Measurements from ENCODE around the gene PARP9.
"Not testable (repeated sequence)": the region's sequence is repeated elsewhere in the genome, so short reads cannot be mapped to it uniquely, and the experiment has no call there.

The PARP9 gene

DNA sequence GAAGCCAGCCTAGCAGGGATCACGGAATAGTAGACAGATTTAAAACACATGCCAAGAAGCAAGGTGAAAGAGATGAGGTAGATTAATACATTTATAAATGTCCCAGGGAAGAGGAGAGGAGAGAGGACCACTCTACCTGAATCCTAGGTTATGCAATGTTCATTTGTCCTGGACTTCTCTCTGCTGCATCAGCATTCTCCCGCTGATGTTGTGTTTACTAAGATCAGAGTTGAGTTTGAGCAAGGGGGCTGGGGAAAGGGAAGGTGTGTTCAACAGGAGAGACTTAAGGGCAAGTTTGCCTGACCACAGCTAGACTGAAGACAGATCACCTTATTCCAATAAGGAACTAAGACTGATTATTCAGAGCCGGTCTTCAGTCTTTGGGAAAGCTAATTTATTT is 48.2 kb downstream of the PARP9 start:
- DNase-seq, result no peak

- DNase-seq, result no peak
Observed at GRCh38 chr3:122515020-122515468, 49.1 kb downstream of the PARP9 start.

- DNase-seq, result peak; percentile 71
Observed at GRCh38 chr3:122514123-122515019, 49.7 kb downstream of the PARP9 start, which contains the start of gene KPNA1. TSS of gene KPNA1 (minus strand) at chr3:122514939. CDS start at chr3:122496565, 18,374 bp downstream.

DNA sequence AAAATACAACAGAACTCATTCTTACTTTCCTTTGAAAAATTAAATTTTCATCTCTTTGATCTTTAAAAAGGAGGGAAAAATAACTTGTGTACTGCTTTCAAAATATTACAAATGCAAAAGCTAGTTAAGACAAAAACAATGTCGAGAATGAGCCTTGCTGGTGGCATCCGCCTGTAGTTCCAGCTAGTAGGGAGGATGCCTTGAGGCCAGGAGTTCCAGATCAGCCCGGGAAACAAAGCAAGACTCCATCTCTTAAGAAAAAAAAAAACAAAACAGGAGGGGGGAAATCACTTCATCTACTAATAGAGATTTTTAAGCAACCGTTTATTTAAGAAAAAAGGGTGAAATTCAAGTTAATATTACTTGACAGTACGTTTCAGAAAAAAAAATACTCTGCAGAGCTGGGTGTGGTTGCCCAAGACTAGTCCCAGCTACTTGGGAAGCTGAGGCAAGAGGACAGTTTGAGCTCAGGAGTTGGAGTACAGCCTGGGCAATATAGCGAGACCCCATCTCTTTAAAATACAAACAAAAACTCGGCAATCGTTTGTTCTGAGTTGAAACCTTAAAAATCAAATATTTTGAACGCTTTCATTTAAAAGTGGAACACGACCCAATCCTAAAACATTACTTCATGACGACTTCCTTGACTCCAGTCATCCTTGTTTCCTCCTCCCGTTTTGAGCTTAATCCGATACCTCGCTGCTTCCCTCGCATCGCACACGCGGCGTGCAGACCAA is 50.5 kb downstream of the PARP9 start:
- peak; percentile 44 for DNase-seq

DNA sequence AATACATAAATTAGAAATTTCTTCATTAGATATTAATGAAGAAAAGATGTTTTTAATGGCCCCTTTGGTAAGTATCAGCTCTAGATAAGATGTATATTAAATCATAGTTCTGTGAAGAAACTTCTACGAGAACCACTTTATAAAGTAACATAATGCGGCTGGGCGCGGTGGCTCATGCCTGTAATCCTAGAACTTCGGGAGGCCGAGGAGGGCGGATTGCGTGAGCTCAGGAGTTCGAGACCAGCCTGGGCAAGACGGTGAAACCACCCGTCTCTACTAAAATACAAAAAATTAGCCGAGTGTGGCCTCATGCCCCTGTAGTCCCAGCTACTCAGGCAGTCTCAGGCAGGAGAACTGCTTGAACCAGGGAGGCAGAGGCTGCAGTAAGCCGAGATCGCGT is 51.8 kb downstream of the PARP9 start:
- DNase-seq, result no peak

GRCh38 chr3:122510878-122511535 is 53.1 kb downstream of the PARP9 start:
- DNase-seq, result no peak

- not testable (repeated sequence) for DNase-seq
Observed at GRCh38 chr3:122508944-122509343, 55.2 kb downstream of the PARP9 start.

GRCh38 chr3:122508135-122508914 is 55.8 kb downstream of the PARP9 start:
- no peak for DNase-seq

DNA sequence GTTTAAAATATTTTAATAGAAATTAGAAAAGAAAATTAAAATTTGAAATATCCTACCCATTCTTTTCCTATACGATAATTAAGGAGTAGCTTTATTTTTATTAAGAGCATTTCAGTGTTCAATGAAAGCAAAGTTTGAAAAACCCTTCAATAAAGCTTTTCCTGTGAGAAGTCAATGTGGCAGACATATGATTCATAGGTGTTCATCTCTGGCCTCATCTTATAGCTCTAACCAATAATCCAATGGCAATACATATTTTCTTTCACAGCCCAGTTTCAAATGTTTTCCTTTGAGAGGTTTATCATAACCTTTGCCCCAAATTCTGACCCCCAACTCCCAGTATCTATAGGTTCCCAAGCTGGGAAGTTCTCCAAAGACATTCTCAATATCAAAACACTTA is 57.6 kb downstream of the PARP9 start:
- no peak for DNase-seq

DNA sequence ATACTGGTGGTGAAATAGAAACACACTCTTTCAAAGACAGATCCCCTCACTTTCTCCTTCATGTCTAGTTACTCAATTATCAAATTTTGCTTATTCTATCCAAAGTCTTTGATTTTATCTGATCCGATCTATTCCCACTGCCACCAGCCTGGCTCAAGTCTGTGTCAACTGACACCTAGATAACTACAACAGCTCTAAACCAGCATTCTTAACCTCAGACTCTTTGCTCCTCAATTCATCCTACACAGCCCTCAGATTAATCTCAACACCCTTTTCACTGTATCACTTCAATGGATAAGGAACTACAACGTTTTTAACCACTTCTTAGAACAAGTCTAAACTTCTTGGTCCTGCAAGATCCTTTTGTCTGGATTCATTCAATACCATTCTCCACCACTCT is 58.4 kb downstream of the PARP9 start:
- no peak for DNase-seq

DNA sequence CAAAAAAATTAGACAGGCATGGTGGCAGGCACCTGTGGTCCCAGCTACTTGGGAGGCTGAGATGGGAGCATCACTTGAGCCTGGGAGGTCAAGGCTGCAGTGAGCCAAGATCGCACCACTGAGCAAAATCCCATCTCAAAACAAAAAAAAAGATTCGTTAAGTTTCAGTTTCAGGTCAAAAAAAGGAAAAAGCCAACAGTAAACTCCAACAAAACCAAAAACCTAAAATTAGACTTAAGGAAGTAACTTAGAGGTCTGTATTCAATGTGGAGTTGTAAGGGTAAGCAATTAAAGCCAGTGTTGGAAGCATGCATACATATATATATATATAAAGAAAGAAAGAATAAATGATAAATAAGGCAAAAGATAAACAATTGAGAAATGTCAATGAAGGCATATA is 61.2 kb downstream of the PARP9 start:
- DNase-seq, result no peak

DNA sequence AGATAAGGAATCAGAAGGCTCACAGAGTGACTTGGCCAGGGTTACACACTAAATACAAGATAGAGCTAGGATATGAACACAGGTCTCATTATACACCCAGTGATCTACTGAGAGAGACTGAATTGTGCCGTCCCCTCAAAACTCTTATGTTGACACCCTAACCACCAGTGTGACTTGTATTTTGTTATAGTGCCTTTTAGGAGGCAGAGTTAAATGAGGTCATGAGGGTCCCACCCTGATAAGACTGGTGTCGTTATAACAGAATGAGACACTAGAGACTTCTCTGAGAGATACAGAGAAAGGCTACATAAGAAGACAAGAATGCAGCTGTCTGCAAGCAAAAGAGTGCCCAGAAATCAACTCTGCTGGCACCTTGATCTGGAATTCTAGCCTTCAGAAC is 62.0 kb downstream of the PARP9 start:
- DNase-seq, result no peak

GRCh38 chr3:122500964-122501363 is 63.1 kb downstream of the PARP9 start:
- not testable (repeated sequence) for DNase-seq

DNA sequence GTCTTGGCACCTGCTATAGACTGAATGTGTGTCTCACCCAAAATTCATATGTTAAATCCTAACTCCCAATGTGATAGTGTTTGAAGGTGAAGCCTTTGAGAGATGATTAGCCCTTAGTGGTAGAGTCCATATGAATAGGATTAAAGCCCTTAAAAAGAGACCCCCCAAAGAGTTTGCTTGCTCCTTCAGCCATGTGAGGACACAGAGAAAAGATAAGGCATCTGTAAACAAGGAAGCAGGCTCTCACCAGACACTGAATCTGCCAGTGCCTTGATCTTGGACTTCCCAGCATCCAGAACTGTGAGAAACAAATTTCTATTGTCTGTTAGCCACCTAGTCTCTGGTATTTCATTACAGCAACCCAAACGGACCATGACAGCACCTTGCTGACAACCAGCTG is 65.9 kb downstream of the PARP9 start:
- no peak for DNase-seq

GRCh38 chr3:122497425-122497824 is 66.7 kb downstream of the PARP9 start:
- peak; percentile 10 for DNase-seq

GRCh38 chr3:122496508-122496907 is 67.6 kb downstream of the PARP9 start:
- DNase-seq, result no peak

DNA sequence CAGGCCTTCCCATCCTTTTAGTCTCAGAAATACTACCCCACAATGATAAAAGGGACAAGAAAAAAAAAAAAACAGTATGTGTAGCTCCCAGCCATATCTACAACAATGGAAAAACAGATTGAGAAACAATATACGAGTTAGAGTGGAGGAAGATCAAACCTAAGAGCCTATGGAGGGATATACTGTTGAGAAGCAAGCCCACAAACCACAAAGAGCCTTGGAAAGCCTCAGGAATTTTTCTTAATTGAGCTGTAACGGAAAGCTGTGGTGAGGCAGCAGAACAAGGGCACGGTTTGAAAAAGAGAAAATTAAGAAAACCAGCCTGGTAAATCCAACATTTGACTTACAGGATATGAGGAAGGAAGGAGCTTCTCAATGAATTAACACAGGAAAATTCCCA is 70.8 kb downstream of the PARP9 start:
- no peak for DNase-seq

DNA sequence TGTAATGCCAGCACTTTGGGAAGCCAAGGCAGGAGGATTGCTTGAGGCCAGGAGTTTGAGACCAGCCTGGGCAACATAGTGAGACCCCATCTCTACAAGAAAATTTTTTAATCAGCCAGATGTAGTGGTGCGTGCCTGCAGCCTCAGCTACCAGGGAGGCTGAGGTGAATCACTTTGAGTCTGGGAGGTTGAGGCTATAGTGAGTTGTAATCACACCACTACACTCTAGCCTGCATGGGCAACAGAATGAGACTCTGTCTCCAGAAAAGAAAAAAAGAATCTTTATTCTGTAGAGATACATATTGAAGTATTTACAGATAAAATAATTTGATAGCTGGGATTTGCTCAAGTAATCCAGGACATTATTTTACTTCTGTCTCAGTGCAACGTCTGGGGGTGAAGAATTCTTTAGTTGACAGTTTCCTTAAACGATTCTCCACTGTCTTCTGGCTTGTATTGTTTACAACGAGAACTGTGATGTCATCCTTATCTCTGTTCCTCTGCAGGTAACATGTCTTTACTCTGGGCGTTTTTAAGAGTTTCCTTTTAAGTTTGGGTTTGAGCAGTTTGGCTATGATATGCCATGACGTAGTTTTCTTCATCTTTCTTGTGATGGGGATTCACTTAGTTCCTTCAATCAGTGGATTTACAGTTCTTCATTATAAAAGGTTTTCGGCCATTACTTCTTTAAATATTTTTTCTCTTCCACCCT is 75.7 kb downstream of the PARP9 start:
- DNase-seq, result no peak

DNA sequence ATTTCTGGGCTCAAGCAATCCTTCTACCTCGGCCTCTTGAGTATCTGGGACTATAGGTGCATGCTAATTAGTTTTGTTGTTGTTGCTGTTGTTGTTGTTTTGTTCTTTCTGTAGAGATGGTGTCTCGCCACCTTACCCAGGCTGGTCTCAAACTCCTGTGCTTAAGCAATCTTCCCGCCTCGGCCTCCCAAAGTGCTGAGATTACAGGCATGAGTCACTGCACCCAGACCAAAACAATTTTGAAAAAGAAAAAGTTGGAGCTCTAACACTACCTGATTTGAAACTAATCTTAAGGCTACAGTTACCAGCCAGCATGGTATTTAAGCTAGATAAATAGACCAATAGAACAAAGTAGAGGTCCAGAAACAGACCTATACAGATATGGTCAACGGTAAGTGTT is 79.1 kb downstream of the PARP9 start:
- DNase-seq, result no peak

- DNase-seq, result no peak
Observed at GRCh38 chr3:122481390-122481789, 82.7 kb downstream of the PARP9 start.
